IgD-negative memory B cell (primary cell): ENCODE results near the gene PMS1. TPM values are rescaled to one million over a fixed set of nuclear protein-coding genes. Genes with fewer than 3 reads are reported as not detected.
A peak's percentile ranks its signal among the peaks of the same experiment; 100 is the strongest.

Source experiments
- H3K27ac Mint-ChIP-seq, 3 donors: one replicate each; pipeline ENCODE4 v1.8.0; 2020 to 2022; ENCODE audit warnings: mild to moderate bottlenecking in 3 of 3, mixed read lengths in 3 of 3, moderate library complexity in 1 of 3
- H3K27me3 Mint-ChIP-seq: one replicate; pipeline ENCODE4 v1.8.0; 2021; ENCODE audit warnings: mixed read lengths
- H3K36me3 Mint-ChIP-seq: one replicate; pipeline ENCODE4 v1.8.0; 2020; ENCODE audit warnings: mild to moderate bottlenecking, mixed read lengths
- H3K4me1 Mint-ChIP-seq, 3 donors: one replicate each; pipeline ENCODE4 v1.8.0; 2020 to 2022; ENCODE audit warnings: mixed read lengths in 3 of 3, mild to moderate bottlenecking in 1 of 3
- H3K4me3 Mint-ChIP-seq, 4 donors: one replicate each; pipeline ENCODE4 v1.8.0; 2020 to 2022; ENCODE audit warnings: mild to moderate bottlenecking in 4 of 4, mixed read lengths in 4 of 4, moderate library complexity in 3 of 4
- H3K9me3 Mint-ChIP-seq, 3 donors: one replicate each; pipeline ENCODE4 v1.8.0; 2020 to 2021; ENCODE audit warnings: mixed read lengths in 3 of 3, mild to moderate bottlenecking in 1 of 3
- polyA plus RNA-seq: library from polyadenylated mRNA; unstranded; fragments of 300-500 nt; fragmentation: Illumina TruSeq; gene quantifications from one replicate; pipeline ENCODE4 v1.2.3, GENCODE V29; 2021

The PMS1 gene
- polyA plus RNA-seq, 1 donor from 2014 or later: 20.1 TPM

GRCh38 chr2:189794310-189794709 is 10.1 kb downstream of the PMS1 start:
- Mint-ChIP-seq H3K9me3 (no peaks in the 10 kb centered on the region), H3K27ac (no peak overlapping the region), H3K4me1 (peaks cover 4 to 15% (median 9%) of the 10 kb centered on the region in 3 donors), H3K27me3 (no peaks in the 10 kb centered on the region), H3K4me3 (no peak overlapping the region), H3K36me3 (peaks cover 6% of the 10 kb centered on the region)

GRCh38 chr2:189797902-189798301 is 13.7 kb downstream of the PMS1 start:
- Mint-ChIP-seq H3K27ac (no peak overlapping the region), H3K4me1 (peaks cover 2 to 5% (median 4%) of the 10 kb centered on the region in 3 donors), H3K27me3 (no peaks in the 10 kb centered on the region), H3K9me3 (no peaks in the 10 kb centered on the region), H3K4me3 (no peak overlapping the region), H3K36me3 (peaks cover 6% of the 10 kb centered on the region)

- Mint-ChIP-seq H3K36me3 (peaks cover 2% of the 10 kb centered on the region), H3K4me3 (no peak overlapping the region), H3K27me3 (no peaks in the 10 kb centered on the region), H3K9me3 (no peaks in the 10 kb centered on the region), H3K27ac (no peak overlapping the region), H3K4me1 (peaks cover 2 to 5% (median 4%) of the 10 kb centered on the region in 3 donors)
Observed at GRCh38 chr2:189798312-189799029, 14.2 kb downstream of the PMS1 start.

GRCh38 chr2:189799030-189799331 is 14.7 kb downstream of the PMS1 start:
- H3K9me3 Mint-ChIP-seq: no peaks in the 10 kb centered on the region
- peaks cover 2% of the 10 kb centered on the region for H3K36me3 Mint-ChIP-seq
- peaks cover 2 to 5% (median 4%) of the 10 kb centered on the region in 3 donors for H3K4me1 Mint-ChIP-seq
- no peaks in the 10 kb centered on the region for H3K27me3 Mint-ChIP-seq
- H3K27ac Mint-ChIP-seq: no peak overlapping the region
- H3K4me3 Mint-ChIP-seq: no peak overlapping the region

- no peak overlapping the region for H3K27ac Mint-ChIP-seq
Observed at GRCh38 chr2:189799531-189799930, 15.3 kb downstream of the PMS1 start.

GRCh38 chr2:189802396-189802912 is 18.2 kb downstream of the PMS1 start:
- Mint-ChIP-seq H3K4me1 (peaks cover 2 to 5% (median 4%) of the 10 kb centered on the region in 3 donors), H3K27me3 (no peaks in the 10 kb centered on the region), H3K36me3 (peaks cover 2% of the 10 kb centered on the region), H3K4me3 (no peak overlapping the region), H3K9me3 (no peaks in the 10 kb centered on the region), H3K27ac (no peak overlapping the region)

More at GRCh38 chr2:189799531-189799930, 15.3 kb downstream of the PMS1 start:
- H3K9me3 Mint-ChIP-seq: no peaks in the 10 kb centered on the region
- H3K4me1 Mint-ChIP-seq: peaks cover 2 to 5% (median 4%) of the 10 kb centered on the region in 3 donors
- H3K4me3 Mint-ChIP-seq: no peak overlapping the region
- no peaks in the 10 kb centered on the region for H3K27me3 Mint-ChIP-seq
- H3K36me3 Mint-ChIP-seq: peaks cover 2% of the 10 kb centered on the region

GRCh38 chr2:189803431-189803830 is 19.2 kb downstream of the PMS1 start:
- H3K4me3 Mint-ChIP-seq: no peak overlapping the region
- H3K36me3 Mint-ChIP-seq: peaks cover 2% of the 10 kb centered on the region
- H3K27me3 Mint-ChIP-seq: no peaks in the 10 kb centered on the region
- H3K4me1 Mint-ChIP-seq: peaks cover 0 to 2% (median 2%) of the 10 kb centered on the region in 3 donors
- no peak overlapping the region for H3K27ac Mint-ChIP-seq
- H3K9me3 Mint-ChIP-seq: no peaks in the 10 kb centered on the region

- peaks cover 0 to 10% (median 2%) of the 10 kb centered on the region in 3 donors for H3K4me1 Mint-ChIP-seq
- H3K36me3 Mint-ChIP-seq: peaks cover 5% of the 10 kb centered on the region
- no peak overlapping the region for H3K4me3 Mint-ChIP-seq
- no peaks in the 10 kb centered on the region for H3K9me3 Mint-ChIP-seq
- H3K27ac Mint-ChIP-seq: no peak overlapping the region
- H3K27me3 Mint-ChIP-seq: no peaks in the 10 kb centered on the region
Observed at GRCh38 chr2:189818249-189819038, 34.2 kb downstream of the PMS1 start.

GRCh38 chr2:189819297-189819704 is 35.1 kb downstream of the PMS1 start:
- H3K27me3 Mint-ChIP-seq: no peaks in the 10 kb centered on the region
- peak overlapping the region in 1 of 3 donors; percentile 78 for H3K27ac Mint-ChIP-seq
- H3K36me3 Mint-ChIP-seq: peaks cover 5% of the 10 kb centered on the region
- H3K9me3 Mint-ChIP-seq: no peaks in the 10 kb centered on the region
- no peak overlapping the region for H3K4me3 Mint-ChIP-seq
- peaks cover 0 to 10% (median 2%) of the 10 kb centered on the region in 3 donors for H3K4me1 Mint-ChIP-seq

GRCh38 chr2:189821953-189822748 is 37.9 kb downstream of the PMS1 start:
- H3K27ac Mint-ChIP-seq: peak overlapping the region in 1 of 3 donors; percentile 28
- H3K36me3 Mint-ChIP-seq: peaks cover 11% of the 10 kb centered on the region
- peaks cover 0 to 10% (median 2%) of the 10 kb centered on the region in 3 donors for H3K4me1 Mint-ChIP-seq
- H3K4me3 Mint-ChIP-seq: no peak overlapping the region
- H3K27me3 Mint-ChIP-seq: no peaks in the 10 kb centered on the region
- no peaks in the 10 kb centered on the region for H3K9me3 Mint-ChIP-seq

- Mint-ChIP-seq H3K36me3 (peaks cover 12% of the 10 kb centered on the region), H3K9me3 (no peaks in the 10 kb centered on the region), H3K27me3 (no peaks in the 10 kb centered on the region), H3K4me1 (peaks cover 0 to 2% (median 2%) of the 10 kb centered on the region in 3 donors), H3K4me3 (no peak overlapping the region), H3K27ac (no peak overlapping the region)
Observed at GRCh38 chr2:189824694-189825396, 40.6 kb downstream of the PMS1 start.

GRCh38 chr2:189826039-189826438 is 41.8 kb downstream of the PMS1 start:
- H3K4me1 Mint-ChIP-seq: peaks cover 0 to 2% (median 2%) of the 10 kb centered on the region in 3 donors
- peaks cover 16% of the 10 kb centered on the region for H3K36me3 Mint-ChIP-seq
- H3K27me3 Mint-ChIP-seq: no peaks in the 10 kb centered on the region
- H3K27ac Mint-ChIP-seq: no peak overlapping the region
- no peaks in the 10 kb centered on the region for H3K9me3 Mint-ChIP-seq
- no peak overlapping the region for H3K4me3 Mint-ChIP-seq

GRCh38 chr2:189829102-189829833 is 45.0 kb downstream of the PMS1 start:
- H3K4me3 Mint-ChIP-seq: no peak overlapping the region
- no peaks in the 10 kb centered on the region for H3K27me3 Mint-ChIP-seq
- peaks cover 0 to 8% (median 4%) of the 10 kb centered on the region in 3 donors for H3K4me1 Mint-ChIP-seq
- H3K36me3 Mint-ChIP-seq: peaks cover 23% of the 10 kb centered on the region
- H3K9me3 Mint-ChIP-seq: no peaks in the 10 kb centered on the region
- H3K27ac Mint-ChIP-seq: no peak overlapping the region

- Mint-ChIP-seq H3K9me3 (no peaks in the 10 kb centered on the region), H3K27ac (no peak overlapping the region), H3K4me1 (peaks cover 0 to 10% (median 4%) of the 10 kb centered on the region in 3 donors), H3K4me3 (no peak overlapping the region), H3K36me3 (peaks cover 24% of the 10 kb centered on the region), H3K27me3 (no peaks in the 10 kb centered on the region)
Observed at GRCh38 chr2:189830510-189830909, 46.3 kb downstream of the PMS1 start.
